Heart right ventricle (tissue), 16 donors: ENCODE data around the gene DCHS2. TPM values are rescaled to one million over a fixed set of nuclear protein-coding genes. Genes with fewer than 3 reads are reported as not detected.
A peak's percentile ranks its signal among the peaks of the same experiment; 100 is the strongest.

ENCODE experiments used
- ATAC-seq, 8 donors: fragments of 200-7000 bp; cut with Tn5 transposase; one replicate each; pipeline ENCODE4 v1.9.1; 2020; ENCODE audit warnings: mild to moderate bottlenecking in 8 of 8, moderate library complexity in 8 of 8, moderate number of reproducible peaks in 1 of 8
- DNase-seq, 2 donors: peaks; one replicate each; pipeline ENCODE4 v3.0.0-alpha.2; 2020
- H3K27ac ChIP-seq, 10 donors: fragments of 200-600 bp; sonication (generic) in 2 of 10; one replicate each; pipeline versions ENCODE4 v1.5.0 to v1.8.0; 2020 to 2022; ENCODE audit warnings: mild to moderate bottlenecking in 3 of 10
- H3K27me3 ChIP-seq, 7 donors: fragments of 200-600 bp; one replicate each; pipeline ENCODE4 v1.8.0; 2021 to 2022; ENCODE audit warnings: mild to moderate bottlenecking in 2 of 7
- H3K36me3 ChIP-seq, 9 donors: fragments of 200-600 bp; sonication (generic) in 1 of 9; one replicate each; pipeline versions ENCODE4 v1.5.0 to v1.8.0; 2020 to 2022; ENCODE audit warnings: mild to moderate bottlenecking in 2 of 9
- H3K4me1 ChIP-seq, 9 donors: fragments of 200-600 bp; sonication (generic) in 1 of 9; one replicate each; pipeline versions ENCODE4 v1.5.0 to v1.8.0; 2020 to 2022; ENCODE audit warnings: mild to moderate bottlenecking in 4 of 9
- H3K4me3 ChIP-seq, 10 donors: fragments of 200-600 bp; sonication (generic) in 2 of 10; one replicate each; pipeline versions ENCODE4 v1.5.0 to v1.8.0; 2020 to 2022; ENCODE audit warnings: mild to moderate bottlenecking in 7 of 10, moderate library complexity in 2 of 10
- H3K9me3 ChIP-seq, 11 donors: fragments of 200-600 bp in 10 of 11; sonication (generic) in 2 of 11; one replicate each; pipeline versions ENCODE4 v1.5.0 to v1.8.0; 2013 to 2022; ENCODE audit warnings: mild to moderate bottlenecking in 2 of 11, control low read depth in 1 of 11, moderate library complexity in 1 of 11
- WGBS, 2 donors: extraction: QIAGEN DNeasy Blood & Tissue Kit; methylation state at CpG; one replicate each; pipeline ENCODE4 v1.1.7; 2013; ENCODE audit warnings: inconsistent platforms in 1 of 2; 5-methylcytosine and 5-hydroxymethylcytosine counted together
- intact Hi-C, 10 donors: fragments of 100-400 bp; cut with DNase I; formaldehyde crosslinking; loops; one replicate each; pipeline versions ENCODE4 v1.11.1 to v1.14.2; 2022
- polyA plus RNA-seq, 2 donors: library from polyadenylated mRNA; stranded (reverse); fragments of 200-250 nt; gene quantifications; one replicate each; pipeline ENCODE4 v1.2.3, GENCODE V29; 2013
- total RNA-seq, 10 donors: library from RNA; stranded (reverse); fragmentation: NEBNext Ultra II Directional in 3 of 10; extraction: Animal tissue kit (Norgen Biotek cat#: 25700) in 3 of 10; gene quantifications; one replicate each; pipeline versions ENCODE4 v1.2.1 to v1.2.4, GENCODE V29; 2021 to 2023
- TF ChIP-seq, protein P1 (sequence below), 9 donors: fragments of 200-600 bp; sonication (generic) in 2 of 9; IDR thresholded peaks; one replicate each; pipeline versions ENCODE4 v1.5.0 to v1.8.0; 2021 to 2022; ENCODE audit warnings: antibody characterized with exemption in 9 of 9, mild to moderate bottlenecking in 5 of 9, moderate library complexity in 1 of 9
- donor health status: Arrhythmogenic right ventricular cardiomyopathy.
- donor health status: ischemic (EF 13 %, LVEDD 7.1; RV severe dilation, severe dysfunction).
- donor health status: healthy with polysubstance abuse.
- donor health status: DM: no; HTN: yes; CAD: no.
- donor health status: DM: no; HTN: no; CAD: no.
- donor health status: ischemic (EF 25% LVEDD 6.9; RV normal size, moderate dysfunction).
- donor health status: ischemic (EF 25% LVEDD 5.7; RV mildly dilated, moderate dysfunction).
- donor health status: healthy.
- donor health status: DM: yes; HTN: yes; CAD: no.
- donor health status: Ischemic cardiomyopathy.
- donor health status: ischemic (EF 35%, LVEDD 5.7; RV mildly dilated, moderate dysfunction).
- donor health status: nonischemic (EF 11% LVEDD 7.7; RV severe dilation, severe dysfunction).
- donor health status: DM: yes; HTN: yes; CAD: no.
- donor health status: PGD.
- donor health status: ischemic (EF 29% LVEDD 5.4; RV normal size, mild dysfunction).
- donor health status: nonischemic (EF 23%, LVEDD 6.1; RV moderate dilation, normal function).

DCHS2 gene
- total and polyA plus RNA-seq, 12 donors = under 0.01 to 0.14 (median 0.04) TPM; not detected in 7

DNA sequence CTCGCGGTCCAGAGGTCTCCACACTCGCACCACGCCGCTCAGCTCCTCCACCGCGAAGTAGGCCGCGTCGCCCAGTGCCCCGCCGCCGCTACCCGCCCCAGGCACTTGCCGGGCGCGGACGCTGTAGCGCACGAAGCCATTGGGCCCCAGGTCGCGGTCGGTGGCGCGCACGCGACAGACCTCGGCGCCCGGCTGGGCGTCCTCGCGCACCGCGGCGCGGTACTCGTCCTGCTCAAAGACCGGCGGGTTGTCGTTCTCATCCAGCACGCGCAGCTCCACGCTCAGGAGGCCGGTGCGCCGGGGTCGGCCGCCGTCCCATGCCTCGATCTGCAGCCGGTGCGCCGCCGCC, 1.4 kb downstream of the DCHS2 start:
- WGBS, 2 donors = 2 to 4% methylated on average over 55 of the region's 55 CpGs
- Histone ChIP-seq H3K36me3 (no peaks in the 10 kb centered on the region), H3K27me3 (peaks cover 26 to 89% (median 75%) of the 10 kb centered on the region in 7 donors), H3K27ac (no peak overlapping the region), H3K4me3 (peak overlapping the region in 4 of 10 donors; percentile 17 to 51 (median 42)), H3K9me3 (no peaks in the 10 kb centered on the region), H3K4me1 (peaks cover 0 to 24% (median 21%) of the 10 kb centered on the region in 9 donors)
- ATAC-seq = no peak
- TF ChIP-seq, protein P1, sequence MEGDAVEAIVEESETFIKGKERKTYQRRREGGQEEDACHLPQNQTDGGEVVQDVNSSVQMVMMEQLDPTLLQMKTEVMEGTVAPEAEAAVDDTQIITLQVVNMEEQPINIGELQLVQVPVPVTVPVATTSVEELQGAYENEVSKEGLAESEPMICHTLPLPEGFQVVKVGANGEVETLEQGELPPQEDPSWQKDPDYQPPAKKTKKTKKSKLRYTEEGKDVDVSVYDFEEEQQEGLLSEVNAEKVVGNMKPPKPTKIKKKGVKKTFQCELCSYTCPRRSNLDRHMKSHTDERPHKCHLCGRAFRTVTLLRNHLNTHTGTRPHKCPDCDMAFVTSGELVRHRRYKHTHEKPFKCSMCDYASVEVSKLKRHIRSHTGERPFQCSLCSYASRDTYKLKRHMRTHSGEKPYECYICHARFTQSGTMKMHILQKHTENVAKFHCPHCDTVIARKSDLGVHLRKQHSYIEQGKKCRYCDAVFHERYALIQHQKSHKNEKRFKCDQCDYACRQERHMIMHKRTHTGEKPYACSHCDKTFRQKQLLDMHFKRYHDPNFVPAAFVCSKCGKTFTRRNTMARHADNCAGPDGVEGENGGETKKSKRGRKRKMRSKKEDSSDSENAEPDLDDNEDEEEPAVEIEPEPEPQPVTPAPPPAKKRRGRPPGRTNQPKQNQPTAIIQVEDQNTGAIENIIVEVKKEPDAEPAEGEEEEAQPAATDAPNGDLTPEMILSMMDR (IDR thresholded peaks at IDR 0.05) = no peak
- no peak for DNase-seq
- intact Hi-C loops = no loop called here

DNA sequence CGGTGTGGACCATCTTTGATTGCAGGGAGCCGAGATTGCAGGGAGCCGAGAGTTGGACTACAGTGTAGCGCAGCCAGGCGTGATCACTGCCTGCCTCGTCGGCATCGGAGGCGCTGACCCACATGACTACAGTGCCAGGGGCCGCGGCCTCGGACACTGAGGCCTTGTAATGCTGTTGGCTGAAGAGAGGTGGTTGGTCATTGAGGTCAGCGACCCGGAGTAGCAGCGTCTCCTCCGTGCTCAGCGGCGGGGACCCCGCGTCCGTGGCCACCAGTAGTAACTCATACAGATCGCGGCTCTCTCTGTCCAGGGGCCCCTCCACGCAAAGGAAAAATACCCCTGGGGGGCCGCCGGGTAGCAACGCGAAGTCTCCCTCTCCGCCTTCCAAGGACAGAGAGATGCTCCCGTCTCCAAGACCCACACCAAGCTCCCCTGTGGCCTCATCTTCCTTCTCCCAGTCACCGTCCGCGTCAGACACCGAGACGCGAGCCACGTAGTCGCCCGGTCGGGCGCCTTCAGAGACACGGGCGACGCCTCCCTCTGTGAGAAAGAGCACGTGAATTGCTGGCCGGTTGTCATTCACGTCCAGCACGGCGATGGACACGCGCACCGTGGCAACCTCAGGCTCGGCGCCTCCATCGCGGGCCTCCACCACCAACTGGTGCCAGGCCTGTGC, 1.9 kb downstream of the DCHS2 start:
- Histone ChIP-seq H3K4me3 (peak overlapping the region in 1 of 10 donors; percentile 17), H3K27me3 (peaks cover 26 to 90% (median 74%) of the 10 kb centered on the region in 7 donors)
- 37 to 45% methylated on average over 56 of the region's 56 CpGs for WGBS, 2 donors

DNA sequence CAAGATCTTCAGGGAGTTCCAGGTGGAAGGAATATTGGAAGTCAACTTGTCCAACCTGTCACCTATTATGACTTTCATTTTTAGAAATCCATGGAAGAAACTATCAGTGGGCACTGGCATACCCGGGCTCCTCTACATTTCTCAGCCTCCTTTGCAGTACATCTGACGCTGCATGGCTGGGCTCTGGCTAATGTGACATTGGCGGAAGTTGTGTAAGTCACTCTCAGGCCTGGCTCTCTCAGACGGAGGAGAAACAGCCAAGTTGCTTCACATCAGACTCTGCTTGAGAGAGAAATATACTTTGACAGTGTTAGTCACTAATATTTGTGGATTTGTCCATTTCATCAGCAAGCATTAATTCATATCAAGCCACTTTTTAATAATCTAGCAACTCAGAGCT, 4.5 kb downstream of the DCHS2 start:
- DNase-seq = no peak
- Histone ChIP-seq H3K27ac (no peak overlapping the region), H3K4me1 (peaks cover 0 to 22% (median 19%) of the 10 kb centered on the region in 9 donors), H3K4me3 (no peak overlapping the region), H3K27me3 (peaks cover 22 to 73% (median 58%) of the 10 kb centered on the region in 7 donors), H3K9me3 (no peaks in the 10 kb centered on the region), H3K36me3 (no peaks in the 10 kb centered on the region)
- WGBS, 2 donors = 71 to 84% methylated on average over 4 of the region's 4 CpGs
- TF ChIP-seq, protein P1 (IDR thresholded peaks at IDR 0.05) = no peak
- intact Hi-C loops = no loop called here
- no peak for ATAC-seq

More for the DNA sequence above, 1.9 kb downstream of the DCHS2 start:
- Histone ChIP-seq H3K9me3 (no peaks in the 10 kb centered on the region), H3K4me1 (peaks cover 0 to 24% (median 21%) of the 10 kb centered on the region in 9 donors), H3K27ac (no peak overlapping the region), H3K36me3 (no peaks in the 10 kb centered on the region)
- TF ChIP-seq, protein P1 (IDR thresholded peaks at IDR 0.05) = no peak
- intact Hi-C loops = no loop called here
- ATAC-seq (no peak), DNase-seq (no peak)

DNA sequence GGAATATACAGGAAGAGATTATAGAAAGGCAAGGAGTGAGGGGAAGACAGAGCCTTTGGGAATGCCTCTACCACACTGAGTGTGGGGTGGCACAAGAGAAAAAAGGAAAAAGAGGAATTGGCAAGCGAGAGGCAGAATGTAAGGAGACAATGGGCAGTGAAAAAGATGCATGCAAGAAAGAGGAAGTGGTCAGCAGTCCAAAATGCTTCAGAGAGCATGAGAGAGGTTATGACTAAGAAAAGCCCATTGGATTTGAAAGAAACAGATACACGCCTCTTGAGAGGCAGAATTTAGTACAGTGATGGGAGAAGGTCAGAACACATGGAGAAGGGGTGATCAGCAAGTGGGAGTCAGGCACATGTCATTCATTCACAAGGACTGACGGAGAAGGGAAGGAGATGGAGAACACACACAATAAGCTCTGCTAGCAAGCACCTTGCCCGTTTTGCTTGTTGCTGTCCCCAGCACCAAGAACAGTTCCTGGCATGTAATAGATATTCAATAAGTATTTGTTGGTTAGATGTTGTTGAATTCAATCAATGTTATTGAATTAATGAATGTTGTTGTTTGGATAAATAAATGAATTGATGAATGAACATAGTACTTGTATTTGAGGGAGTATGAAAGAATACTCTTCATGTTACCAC, 6.3 kb downstream of the DCHS2 start:
- Histone ChIP-seq H3K36me3 (no peaks in the 10 kb centered on the region), H3K4me3 (no peak overlapping the region), H3K4me1 (peaks cover 0 to 4% (median 1%) of the 10 kb centered on the region in 9 donors), H3K27me3 (peaks cover 9 to 64% (median 39%) of the 10 kb centered on the region in 7 donors), H3K27ac (no peak overlapping the region), H3K9me3 (no peaks in the 10 kb centered on the region)
- WGBS, 2 donors = 46 to 52% methylated on average over 4 of the region's 4 CpGs
- intact Hi-C loops = no loop called here
- TF ChIP-seq, protein P1 (IDR thresholded peaks at IDR 0.05) = no peak
- ATAC-seq = no peak
- no peak for DNase-seq
